HCEC 1CT (cell line): Measurements from ENCODE around the gene CBR4.
"Not testable (repeated sequence)": the region's sequence is repeated elsewhere in the genome, so short reads cannot be mapped to it uniquely, and the experiment has no call there.

Experiments
- DNase-seq: peaks from one replicate; pipeline ENCODE4 v3.0.0-alpha.2; 2017

CBR4 gene

DNA sequence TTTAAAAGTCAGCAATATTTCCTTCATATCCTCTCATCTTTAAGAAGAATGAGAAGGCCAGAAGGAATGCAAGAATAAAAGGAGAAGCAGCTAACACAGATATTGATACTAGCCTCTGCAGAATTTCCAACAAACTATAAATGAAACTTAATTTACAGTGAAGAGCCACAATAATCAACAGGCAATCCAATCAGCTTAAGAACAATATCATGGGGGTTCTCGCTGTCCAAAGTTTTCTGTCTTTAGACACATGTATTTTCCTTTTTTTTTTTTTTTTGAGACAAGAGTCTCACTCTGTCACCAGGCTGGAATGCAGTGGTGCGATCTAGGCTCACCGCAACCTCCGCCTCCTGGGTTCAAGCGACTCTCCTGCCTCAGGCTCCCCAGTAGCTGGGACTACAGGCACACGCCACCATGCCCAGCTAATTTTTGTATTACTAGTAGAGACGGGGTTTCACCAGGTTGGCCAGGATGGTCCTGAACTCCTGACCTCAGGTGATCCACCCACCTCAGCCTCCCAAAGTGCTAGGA is 17.0 kb downstream of the CBR4 start:
- not testable (repeated sequence) for DNase-seq

GRCh38 chr4:168981942-168982341 is 28.1 kb downstream of the CBR4 start:
- DNase-seq: no peak

- peak; percentile 15 for DNase-seq
Observed at GRCh38 chr4:168981460-168981859, 28.6 kb downstream of the CBR4 start.

- no peak for DNase-seq
Observed at GRCh38 chr4:168979338-168979737, 30.7 kb downstream of the CBR4 start.

- peak; percentile 46 for DNase-seq
Observed at GRCh38 chr4:168978001-168978700, 31.9 kb downstream of the CBR4 start.

GRCh38 chr4:168972596-168972995 is 37.5 kb downstream of the CBR4 start:
- DNase-seq: no peak

DNA sequence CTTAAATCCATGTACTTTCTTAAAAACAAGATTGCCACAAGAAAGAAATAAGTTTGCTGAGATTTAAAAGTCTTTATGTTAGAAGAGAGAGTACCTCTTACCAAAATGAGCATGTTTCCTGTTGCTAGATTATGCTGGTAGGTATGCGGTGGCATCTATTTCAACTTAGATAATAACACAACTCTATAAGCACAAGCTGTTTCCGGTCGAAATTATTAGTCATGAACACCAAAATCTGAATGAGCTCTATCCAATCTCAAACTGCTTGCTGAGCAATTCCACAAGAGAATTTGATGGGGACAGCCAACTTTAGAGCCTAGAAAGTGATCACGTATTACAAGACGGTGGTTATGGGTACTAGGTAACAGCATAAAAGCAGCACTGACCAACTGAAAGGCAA is 49.3 kb downstream of the CBR4 start:
- no peak for DNase-seq

- no peak for DNase-seq
Observed at GRCh38 chr4:168955674-168956073, 54.4 kb downstream of the CBR4 start.

GRCh38 chr4:168952821-168953246 is 57.2 kb downstream of the CBR4 start:
- DNase-seq: not testable (repeated sequence)

DNA sequence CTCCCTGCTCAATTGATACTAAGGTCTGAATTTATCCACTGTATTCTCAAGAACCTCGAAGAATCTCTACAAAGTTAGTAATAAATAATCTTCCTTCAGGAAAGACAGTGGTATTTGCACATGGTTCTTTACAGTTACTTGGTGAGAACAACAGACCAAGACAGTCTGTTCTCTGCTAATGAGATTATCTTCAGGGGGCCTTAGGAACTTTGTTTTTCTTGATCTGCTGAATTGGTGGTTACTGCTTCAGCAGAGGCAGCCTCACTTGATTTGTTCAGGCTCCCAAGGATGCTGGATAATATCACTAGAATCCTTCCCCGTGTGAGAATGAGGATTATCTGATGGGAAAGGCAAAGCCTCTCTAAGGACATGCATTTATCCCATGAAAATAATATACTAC is 64.8 kb downstream of the CBR4 start:
- DNase-seq: no peak

DNA sequence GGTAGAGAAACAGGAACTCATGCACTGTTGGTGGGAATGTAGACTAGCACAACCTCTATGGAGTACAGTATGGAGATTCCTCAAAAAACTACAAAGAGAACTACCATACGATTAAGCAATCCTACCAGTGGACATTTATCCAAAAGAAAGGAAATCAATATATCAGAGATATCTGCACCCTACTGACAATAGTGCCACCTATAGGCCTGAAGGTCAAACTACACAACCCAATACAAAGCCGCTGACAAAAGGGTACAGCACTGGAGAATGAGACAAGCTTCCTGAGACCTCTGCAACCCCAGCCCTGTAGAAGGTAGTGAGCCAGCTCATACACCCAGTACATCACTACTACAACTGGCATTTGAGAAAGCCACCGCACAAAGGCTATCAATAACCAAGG is 67.1 kb downstream of the CBR4 start:
- no peak for DNase-seq
